GM19328 (cell line): ENCODE results near the gene PDSS2.
"Not testable (repeated sequence)": the region's sequence is repeated elsewhere in the genome, so short reads cannot be mapped to it uniquely, and the experiment has no call there.

Source experiments
- ATAC-seq: cut with Tn5 transposase; IDR thresholded peaks from one replicate; pipeline ENCODE4 v1.9.1; 2021; ENCODE audit warnings: mild to moderate bottlenecking, moderate library complexity; ENCODE audit not compliant: unreplicated experiment

PDSS2 gene

DNA sequence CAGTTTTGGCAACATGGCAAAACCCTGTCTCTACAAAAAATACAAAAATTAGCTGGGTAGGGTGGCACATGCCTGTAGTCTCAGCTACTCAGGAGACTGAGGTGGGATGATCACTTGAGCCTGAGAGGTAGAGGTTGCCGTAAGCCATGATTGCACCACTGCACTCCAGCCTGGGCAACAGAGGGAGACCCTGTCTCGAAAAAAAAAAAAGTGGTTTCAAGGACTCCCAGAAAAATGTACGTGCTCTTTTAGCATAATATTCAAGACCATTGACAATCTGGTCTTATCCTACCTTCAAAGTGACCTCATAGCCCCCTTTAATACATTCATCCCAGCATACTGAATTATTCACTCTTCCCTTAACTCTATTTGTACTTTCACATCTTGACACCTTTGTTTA, 16.0 kb upstream of the PDSS2 start:
- not testable (repeated sequence) for ATAC-seq

DNA sequence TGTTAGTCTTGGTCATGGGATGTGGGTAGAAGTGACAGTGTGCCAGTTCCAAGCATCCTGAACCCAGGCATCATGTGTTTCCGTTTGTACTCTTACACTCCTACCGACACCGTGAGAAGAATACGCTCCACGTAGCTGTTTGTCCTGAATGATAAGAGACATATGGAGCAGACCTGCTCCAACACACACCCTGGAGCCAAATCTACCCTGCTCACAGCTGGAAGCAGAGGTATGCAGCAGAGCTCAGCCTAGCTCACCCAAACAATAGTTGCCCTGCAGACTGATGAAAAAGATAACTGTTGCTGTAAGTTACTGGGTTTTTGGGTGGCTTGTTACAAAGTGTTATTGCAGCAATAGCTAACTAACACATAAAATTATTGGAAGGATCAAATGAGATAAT, 14.3 kb upstream of the PDSS2 start:
- no peak for ATAC-seq

DNA sequence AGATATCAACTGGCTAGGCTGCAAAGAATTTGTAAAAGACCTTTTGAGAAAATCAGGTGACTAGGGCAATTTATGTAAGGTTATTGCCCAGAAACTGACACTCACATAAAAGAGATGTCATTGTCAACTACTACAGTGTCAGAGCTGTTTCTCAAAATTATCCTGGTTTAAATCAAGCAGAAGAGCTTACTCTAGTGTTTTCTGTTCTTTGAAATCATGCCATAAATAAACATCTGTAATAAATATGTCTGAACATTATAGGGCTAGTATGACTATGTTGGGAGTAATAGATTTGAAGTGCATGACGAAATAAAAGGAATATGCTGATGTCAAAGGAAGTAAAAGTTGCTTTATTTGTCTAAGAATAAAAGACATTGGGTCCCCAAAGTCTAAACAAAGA, 11.0 kb upstream of the PDSS2 start:
- ATAC-seq: no peak

DNA sequence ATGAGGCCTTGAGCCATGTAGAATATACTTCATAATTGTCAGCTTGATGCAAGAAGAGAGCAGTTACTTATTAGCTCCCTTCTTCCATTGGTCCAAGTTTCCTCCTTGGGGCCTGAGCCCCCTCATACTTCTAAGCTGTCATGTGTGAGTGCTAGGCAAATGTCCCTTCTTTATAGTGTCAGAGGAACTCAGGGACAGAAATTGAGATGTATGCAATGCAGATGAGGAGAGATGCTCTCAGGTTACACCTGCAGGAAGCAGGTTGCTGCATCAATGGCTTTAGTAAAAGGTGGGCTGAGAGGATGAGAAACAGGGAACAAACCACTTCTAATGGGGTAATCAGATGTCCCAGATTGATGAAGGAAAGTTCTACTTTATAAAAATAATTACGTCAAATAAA, 6.7 kb upstream of the PDSS2 start:
- no peak for ATAC-seq

DNA sequence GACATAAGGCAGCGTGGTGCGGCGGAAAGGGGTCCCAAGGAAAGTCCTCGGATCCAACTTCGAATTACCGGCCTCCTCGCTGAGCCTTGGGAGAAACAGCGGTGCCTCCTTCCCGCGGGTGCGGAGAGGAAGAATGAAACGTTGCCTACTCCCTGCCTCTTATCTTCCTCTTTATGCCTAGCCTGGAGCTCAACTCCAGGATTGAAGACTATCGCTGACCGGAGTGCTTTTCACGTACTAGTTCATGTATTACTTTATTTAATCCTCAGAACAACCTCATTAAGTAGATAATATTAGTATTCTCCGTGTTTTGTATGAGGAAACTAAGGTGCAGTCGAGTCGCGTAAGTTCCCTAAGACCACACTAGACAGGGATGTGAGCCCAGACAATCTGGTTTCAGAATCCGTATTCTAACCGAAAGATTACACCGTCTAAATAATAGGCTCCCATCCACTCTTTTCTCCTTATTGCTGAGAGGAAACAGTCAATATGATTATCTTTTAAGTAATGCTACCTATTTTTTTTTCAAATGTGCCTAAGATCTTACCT, 793 bp upstream of the PDSS2 start:
- no peak for ATAC-seq

DNA sequence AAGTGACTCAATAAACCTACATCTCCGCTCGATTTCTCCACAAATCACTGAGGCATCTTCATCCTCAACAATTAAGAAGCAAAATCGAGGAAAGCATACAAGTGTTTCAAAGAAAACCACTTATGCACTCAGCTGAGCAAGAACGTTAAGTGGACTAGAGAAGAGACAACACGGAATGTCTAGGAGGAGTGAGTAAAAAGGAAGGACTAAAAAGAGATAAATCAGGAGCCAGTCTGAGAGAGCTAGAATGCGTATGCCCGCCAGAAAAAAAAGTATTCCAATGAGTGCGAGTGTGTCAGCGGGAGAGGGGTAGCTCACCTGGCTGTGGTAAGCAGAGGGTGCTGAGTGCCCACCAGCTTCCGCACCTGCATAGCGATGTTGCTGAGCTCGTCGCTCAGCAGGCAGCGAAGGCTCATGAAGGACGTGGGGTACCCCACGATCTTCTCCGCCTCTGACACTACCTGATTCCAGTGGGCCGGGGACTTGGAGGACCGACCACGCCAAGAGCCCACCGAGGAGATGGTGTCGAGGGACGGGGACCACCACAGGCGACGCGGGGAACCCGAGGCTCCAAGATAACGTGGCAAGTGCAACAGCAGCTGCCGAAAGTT, 587 bp downstream of the PDSS2 start:
- peak; percentile 24 for ATAC-seq

DNA sequence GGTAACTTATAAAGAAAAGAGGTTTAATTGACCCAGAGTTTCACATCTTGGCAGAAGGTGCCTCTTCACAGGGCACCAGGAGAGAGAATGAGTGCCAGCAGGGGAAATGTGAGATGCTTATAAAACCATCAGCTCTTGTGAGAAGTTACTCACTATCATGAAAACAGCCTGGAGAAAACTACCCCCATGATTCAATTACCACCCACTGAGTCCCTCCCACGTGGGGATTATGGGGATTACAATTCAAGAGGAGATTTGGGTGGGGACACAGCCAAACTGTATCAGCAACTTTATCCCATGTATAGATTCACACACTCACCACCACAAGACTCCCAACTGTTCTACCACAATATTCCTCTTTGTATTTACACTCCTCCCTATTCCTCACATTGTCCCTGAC, 10.6 kb downstream of the PDSS2 start:
- no peak for ATAC-seq

DNA sequence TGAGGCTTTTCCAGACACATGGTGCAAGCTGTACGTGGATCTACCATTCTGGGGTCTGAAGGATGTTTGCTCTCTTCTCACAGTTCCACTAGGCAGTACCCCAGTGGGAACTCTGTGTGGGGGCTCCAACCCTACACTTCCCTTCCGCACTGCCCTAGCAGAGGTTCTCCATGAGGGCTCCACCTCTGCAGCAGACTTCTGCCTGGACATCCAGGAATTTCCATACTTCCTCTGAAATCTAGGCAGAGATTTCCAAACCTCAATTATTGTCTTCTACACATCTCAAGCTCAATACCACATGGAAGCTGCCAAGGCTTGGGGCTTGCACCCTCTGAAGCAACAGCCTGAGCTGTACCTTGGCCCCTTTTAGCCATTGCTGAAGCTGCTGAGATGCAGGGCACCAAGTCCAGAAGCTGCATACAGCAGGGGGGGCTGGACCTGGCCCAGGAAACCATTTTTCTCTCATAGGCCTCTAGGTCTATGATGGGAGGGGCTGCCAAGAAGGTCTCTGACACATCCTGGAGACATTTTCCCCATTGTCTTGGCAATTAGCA, 11.6 kb downstream of the PDSS2 start:
- ATAC-seq: no peak

DNA sequence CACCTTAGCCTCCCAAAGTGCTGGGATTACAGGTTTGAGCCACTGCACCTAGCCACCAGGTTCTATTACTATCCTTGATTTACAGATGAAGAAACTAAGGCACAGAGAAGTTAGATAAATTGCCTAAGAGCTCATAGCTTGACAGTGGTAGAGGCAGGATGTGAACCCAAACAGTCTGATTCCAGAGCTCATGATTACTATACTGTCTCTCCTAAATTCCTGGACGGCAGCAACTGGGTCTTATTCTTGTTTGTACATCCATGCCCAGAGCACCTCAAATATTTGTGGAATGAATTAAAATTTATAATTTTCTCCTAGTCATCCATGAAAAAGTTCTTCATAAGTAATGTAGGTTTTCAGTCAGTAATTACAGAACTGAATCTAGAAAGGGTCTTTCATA, 15.1 kb downstream of the PDSS2 start:
- ATAC-seq: no peak

DNA sequence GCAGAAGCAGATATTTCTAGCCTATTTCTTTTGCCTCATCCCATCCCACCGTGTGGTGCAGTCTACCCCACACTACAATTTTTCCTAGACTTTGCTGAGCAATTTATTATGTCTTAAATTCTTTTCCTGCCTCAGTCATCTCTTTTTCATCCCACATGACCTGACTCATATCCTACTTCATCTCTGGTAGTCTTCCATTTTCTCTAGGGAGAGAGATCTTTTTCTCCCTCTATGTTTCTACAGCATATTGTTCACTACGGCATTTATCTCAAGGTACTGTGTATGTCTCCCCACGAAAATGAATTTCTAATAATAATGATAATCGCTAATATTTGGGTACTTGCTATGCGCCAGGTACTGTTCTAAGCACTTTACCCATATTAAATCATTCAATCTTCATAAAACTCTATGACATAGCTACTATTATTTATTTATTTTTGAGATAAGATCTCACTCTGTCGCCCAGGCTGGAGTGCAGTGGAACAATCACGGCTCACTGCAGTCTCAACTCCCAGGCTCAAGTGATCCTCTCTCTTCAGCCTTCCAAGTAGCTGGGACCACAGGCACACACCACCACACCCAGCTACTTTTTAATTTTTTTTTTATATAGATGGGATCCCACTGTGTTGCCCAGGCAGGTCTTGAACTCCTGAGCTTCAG, 15.6 kb downstream of the PDSS2 start:
- ATAC-seq: no peak

DNA sequence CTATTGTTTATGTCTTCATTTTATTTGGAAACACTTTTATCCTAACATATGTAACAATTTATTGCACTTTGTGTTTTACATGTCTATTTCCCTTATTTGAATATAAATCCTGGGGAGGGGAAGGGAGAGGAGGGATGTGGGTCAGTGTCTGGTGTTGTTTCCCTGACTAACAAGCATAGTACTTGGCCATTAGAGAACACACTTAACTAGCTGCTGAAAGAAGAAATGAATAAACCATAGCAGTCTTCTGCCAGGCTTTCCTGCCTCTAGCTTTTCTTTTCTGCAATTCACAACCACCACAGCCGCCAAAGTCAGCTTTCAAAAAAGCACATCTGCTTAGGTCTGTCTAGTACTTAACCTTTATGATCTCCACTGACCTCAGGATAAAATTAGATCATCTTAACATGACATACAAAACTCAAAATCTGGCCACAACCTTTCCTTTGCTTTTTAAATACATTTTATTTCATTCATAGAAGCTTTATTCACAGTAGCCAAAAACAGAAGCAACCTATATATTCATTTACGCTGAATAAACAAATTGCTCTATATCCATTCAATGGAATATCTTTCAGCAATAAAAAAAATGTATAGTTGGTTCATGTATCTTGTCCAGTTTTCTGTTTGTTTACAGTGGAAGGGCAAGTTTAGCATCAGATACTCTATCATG, 16.3 kb downstream of the PDSS2 start:
- no peak for ATAC-seq

DNA sequence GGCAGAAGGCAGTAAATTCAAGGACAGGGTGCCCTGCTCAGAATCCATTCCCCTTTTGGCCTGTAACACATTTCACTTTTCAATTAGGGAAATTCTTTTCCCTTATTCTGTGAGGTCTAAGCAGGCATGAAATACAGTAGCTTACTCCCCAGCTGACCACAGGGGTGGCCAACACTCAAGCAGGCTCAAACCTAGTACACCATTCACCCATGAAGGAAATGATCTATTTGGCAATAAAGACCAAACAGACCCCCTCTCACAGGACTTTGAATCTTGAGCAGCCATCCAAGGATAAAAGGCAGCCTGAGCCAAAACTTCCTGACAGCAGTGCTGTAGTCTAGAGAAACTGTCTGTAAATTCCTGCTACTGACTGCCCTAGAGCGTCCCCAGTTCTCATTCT, 17.7 kb downstream of the PDSS2 start:
- ATAC-seq: no peak

DNA sequence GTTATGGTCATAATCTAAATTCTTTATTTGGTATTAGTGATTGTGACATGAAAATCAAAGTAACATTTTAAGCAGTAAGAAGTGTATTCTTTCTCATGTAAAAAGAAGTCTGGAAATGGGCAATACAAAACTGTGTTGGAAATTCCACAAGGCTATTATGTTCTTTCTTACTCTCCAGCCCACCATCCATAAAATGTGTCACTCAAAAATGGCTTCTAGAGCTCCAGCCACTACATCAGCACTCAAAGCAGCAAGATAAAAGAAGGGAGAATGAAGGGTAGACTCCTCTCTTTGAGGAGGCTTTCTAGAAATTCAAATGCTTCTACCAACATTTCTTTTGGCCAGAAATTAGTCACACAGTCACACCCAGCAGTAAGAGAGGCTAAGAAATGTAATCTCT, 18.4 kb downstream of the PDSS2 start:
- ATAC-seq: no peak

DNA sequence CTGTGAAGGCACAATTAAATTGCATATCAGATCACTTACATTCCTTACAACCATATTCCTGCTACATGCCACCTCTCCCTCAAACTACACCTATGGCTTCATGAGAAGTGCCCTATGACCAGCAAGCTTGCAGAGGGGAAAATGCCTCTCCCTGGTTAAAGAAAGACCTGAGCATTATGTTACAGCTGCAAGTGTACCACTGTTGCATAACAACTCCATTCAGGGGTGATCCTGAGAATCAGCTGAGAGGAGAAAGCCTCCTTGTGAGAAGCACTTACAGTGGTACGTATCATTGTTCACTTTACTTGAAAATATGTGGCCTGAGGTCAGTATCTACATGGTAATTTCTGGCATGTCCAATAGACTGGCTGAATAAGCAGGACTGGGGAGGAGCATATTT, 20.0 kb downstream of the PDSS2 start:
- no peak for ATAC-seq

DNA sequence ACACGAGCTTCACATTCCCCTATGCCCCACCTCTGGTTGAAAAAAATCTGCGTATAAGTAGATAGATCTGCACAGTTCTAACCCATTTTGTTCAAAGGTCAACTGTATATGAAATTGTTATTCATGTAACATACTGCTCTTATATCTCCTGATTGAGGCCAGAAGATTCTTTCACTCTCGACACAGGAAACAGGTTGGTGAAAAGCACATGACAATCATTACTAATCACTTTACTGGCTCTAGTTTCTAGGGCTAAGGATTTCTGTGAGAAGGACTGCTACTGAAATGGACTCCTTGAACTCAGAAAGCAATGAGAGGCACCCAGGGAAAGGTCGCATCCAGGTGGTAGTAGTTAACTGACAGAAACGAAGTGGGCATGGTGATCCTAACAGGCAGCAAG, 21.7 kb downstream of the PDSS2 start:
- ATAC-seq: no peak

DNA sequence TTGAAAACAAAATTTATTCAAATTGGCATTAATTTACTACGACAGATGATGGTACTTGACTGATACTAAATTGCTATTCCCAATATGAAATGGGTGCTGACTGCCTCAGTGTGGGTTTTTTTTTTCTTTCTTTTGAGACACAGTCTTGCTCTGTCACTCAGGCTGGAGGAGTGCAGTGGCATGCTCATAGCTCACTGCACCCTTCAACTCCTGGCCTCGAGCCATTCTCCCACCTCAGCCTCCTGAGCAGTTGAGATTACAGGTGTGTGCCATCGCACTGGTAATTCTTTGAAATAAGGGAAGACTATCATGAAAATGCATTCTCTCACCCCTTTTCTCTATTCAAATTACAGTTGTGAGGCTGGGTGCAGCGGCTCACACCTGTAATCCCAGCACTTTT, 22.5 kb downstream of the PDSS2 start:
- ATAC-seq: no peak

DNA sequence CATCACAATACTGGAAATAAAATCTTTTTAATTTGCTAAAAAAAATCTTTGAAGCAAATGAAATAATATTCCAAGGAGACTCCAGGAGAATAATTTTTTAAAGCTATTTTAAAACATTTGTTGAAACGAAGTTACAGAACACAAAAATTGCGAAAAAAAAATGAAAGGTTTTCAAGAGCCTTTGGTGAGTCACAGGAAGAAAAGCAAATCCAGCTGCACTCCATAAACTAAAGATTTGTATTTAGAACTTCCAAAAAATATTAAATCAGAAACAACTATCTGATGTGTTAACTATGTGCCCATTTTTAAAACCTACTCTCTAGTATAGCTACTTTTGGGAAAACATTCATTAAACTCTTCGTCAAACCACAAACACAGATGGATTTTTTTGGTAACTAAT, 23.6 kb downstream of the PDSS2 start:
- ATAC-seq: no peak

DNA sequence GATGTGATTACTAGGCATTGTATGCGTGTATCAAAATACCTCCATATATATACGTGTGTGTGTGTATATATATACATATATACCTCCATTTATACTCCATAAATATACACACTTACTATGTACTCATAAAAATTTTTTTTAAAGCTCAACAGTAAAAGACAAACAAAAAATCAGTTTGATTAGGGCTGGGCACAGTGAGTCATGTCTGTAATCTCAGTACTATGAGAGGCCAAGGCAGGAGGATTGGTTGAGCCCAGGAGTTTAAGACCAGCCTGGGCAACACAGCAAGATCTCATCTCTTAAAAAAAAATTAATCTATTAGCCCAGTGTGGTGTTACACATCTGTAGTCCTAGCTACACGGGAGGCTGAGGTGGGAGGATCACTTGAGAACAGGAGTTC, 24.6 kb downstream of the PDSS2 start:
- ATAC-seq: no peak

DNA sequence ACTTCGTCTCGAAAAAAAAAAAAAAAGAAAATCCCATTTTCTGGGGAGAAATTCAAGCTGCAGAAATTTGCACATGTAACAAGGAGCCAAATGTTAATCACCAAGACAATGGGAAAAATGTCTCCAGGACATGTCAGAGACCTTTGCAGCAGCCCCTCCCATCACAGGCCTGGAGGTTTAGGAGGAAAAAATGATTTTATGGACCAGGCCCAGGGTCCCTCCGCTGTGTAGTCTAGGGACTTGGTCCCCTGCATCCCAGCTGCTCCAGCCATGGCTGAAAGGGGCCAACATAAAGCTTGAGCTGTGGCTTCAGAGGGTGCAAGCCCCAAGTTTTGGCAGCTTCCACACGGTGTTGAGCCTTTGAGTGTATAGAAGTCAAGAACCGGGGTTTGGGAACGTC, 33.4 kb downstream of the PDSS2 start:
- not testable (repeated sequence) for ATAC-seq

DNA sequence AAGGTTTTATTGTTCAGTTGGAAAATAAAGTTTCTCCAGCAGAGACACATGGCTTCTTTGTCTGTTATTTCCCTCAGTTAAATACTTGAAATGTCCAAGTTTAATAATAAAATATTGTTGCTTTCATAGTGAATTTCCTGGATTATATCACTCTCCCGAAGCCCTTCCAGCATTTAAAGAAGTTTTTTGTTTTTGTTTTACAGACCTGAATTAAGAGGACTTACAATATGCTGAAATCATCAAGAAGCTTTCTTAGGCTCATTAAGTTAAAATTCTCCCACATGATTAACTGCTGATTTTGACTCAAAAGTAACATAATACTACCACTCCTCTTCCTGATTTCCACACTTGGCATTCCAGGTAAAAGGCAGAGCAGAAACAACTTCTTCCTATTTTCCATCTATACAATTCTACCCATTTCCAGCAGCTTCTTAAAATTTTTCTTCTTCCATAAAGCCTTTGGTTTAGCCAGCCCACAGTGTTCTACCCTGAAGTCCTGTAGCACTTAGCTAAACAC, 35.8 kb downstream of the PDSS2 start:
- no peak for ATAC-seq

DNA sequence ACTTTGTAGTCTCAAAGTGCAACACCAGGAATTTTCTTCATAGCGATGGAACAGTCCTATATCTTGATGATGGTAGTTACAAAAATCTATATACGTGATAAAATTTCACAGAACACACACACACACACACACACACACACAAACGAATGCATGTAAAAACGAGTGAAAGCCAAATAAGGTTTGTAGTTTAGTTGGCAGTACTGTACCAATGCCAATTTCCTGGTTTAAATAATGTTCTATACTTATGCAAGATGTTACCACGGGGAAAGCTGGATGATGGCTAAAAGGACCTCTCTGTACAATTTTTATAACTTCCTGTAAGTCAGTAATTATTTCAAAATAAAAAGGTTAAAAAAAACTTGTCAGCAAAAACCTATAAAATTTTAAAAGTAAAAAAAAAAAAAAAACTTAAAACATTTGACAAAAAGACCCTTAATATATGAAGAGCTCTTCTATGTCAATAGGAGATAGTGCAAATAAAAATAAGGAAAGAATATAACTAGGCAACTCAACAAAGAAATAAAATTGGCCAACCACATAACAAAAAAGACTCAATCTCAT, 37.6 kb downstream of the PDSS2 start:
- no peak for ATAC-seq
